GM18909 (cell line): ENCODE measurements around the gene EEPD1.

Experiments
- ATAC-seq: cut with Tn5 transposase; IDR thresholded peaks from one replicate; pipeline ENCODE4 v1.9.1; 2021; ENCODE audit warnings: mild to moderate bottlenecking; ENCODE audit not compliant: unreplicated experiment, poor library complexity

The EEPD1 gene

GRCh38 chr7:36154255-36155212, 1.5 kb downstream of the EEPD1 start:
- no peak for ATAC-seq

- no peak for ATAC-seq
These were observed 2.8 kb downstream of the EEPD1 start for GRCh38 chr7:36155811-36156361.

DNA sequence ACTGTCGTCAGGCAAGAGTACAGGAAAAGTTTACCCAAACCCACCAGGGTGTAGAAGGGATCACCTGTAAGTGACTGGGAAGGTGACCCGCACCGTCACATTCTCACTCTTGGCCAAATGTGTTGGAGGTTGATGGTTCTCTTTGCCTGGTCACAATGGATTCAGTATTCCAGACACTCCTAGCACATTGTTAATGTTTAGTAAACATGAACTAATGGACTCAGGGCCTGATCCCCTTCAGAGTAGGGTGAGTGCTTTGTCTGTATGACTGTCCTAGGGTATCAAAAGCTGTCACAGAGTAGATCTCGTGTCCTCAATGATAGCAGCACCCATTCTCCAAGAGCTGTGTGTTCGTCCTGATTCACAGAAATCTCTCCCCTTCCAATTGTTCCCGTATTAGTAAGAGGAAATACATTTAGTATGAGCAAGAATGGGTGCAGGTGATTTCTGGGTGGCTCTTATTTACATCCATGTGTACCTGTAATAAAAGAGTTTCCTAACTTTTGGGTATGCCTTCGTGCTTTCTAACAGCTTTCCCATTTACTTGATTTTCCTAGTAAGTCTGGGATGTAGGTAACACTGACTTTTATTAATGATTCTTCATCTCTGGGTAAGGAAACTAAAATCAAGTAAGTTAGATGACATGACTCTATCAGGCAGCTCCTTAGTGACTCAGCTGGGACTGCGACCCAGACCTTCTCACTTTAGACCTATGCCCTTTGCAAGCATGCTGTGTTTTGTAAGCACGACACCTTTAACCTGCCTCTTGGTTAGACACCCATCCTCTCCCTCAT, 4.7 kb downstream of the EEPD1 start:
- ATAC-seq, result no peak

DNA sequence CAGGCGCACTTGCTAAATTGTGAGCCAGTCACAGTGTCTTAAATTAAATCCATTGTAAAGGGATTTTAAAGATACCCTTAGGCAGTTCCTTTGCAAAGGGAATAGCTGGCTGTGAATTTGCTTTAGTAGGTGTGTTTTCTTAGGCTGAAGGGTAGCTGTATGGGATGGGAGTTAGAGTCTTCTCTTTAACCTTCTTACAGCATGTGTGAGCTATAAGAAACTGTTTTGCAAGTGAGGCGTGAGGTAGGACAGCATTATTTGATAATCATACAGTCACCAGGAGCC, 5.2 kb downstream of the EEPD1 start:
- no peak for ATAC-seq

GRCh38 chr7:36159618-36160017, 6.6 kb downstream of the EEPD1 start:
- no peak for ATAC-seq

DNA sequence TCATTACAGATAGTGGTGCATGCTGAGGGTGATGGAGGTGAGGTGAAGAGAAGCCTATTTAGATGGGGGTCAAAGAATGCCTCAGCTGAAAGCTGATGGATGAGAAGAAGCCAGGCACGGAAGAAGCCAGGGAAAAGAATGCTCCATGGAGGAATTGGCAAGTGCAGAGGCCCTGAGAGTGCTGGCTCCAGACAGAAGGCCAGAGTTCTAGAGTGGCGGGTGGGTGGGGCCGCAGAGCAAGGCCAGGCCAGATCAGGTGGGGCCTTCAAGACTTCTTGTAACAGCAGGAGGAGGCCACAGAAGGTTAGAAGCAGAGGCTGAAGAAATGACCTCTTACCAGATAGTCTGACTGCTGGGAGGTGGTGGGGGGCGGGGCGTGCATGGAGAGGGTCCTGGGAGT, 7.3 kb downstream of the EEPD1 start:
- no peak for ATAC-seq

DNA sequence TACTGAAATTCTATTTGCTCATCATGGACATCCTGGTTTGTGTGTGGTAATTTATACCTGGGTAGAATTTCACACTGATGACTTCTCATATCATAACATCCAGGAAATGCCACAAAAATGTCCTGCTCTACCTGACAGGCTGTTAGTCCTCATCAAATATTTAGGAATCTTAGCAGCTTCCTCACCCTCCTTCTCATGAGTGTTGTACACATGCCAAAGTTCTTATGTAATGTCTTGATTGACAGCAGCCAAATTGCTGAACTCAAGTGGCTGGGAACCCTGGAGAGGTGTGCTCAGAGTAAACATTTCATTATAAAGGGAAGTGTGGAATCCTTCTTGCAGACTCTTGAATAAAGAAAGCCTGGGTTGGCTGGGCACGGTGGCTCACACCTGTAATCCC, 8.9 kb downstream of the EEPD1 start:
- no peak for ATAC-seq

- ATAC-seq, result no peak
These were observed 12.0 kb downstream of the EEPD1 start for GRCh38 chr7:36165059-36165458.

- no peak for ATAC-seq
These were observed 12.7 kb downstream of the EEPD1 start for GRCh38 chr7:36165802-36166201.

GRCh38 chr7:36167403-36168050, 14.5 kb downstream of the EEPD1 start:
- no peak for ATAC-seq

DNA sequence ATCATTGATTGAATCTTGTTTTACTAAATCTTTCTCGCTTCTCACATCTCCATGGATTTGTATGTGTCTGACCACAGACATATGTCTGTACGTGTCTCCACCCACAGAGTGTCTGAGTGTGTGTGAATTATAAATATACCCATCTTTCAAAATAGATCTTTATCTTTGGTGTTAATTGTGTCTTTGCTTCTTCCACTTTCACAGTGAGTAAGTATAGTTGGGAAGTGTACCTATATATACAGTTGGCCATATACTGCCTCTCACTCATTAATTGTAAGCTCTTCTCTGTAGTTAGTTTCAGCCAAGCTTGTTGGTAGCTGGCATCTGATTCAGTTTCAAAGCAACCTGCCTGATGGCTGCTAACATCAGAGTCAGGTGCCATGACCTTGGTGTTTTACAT, 18.4 kb downstream of the EEPD1 start:
- no peak for ATAC-seq

GRCh38 chr7:36175886-36176285, 22.8 kb downstream of the EEPD1 start:
- no peak for ATAC-seq

GRCh38 chr7:36176697-36177096, 23.6 kb downstream of the EEPD1 start:
- ATAC-seq, result no peak

DNA sequence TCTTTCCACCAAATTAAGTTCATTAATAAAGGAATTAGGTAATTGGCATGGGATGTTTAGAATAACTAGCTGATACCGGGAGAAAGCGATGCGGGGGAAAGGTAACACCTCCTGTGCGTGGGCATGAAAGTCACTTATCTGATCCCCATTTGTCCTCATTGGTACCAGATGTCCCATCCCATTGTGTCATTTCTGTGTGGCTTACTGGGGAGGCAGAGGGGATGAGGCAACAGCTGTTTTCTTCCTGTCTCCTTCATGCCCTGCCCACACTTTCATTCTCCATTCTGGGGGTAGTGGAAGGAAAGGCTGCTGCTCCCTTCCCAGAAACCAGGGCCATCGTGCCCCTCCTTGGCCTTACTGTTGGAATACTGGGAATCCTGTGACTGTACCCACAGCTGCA, 27.1 kb downstream of the EEPD1 start:
- no peak for ATAC-seq

DNA sequence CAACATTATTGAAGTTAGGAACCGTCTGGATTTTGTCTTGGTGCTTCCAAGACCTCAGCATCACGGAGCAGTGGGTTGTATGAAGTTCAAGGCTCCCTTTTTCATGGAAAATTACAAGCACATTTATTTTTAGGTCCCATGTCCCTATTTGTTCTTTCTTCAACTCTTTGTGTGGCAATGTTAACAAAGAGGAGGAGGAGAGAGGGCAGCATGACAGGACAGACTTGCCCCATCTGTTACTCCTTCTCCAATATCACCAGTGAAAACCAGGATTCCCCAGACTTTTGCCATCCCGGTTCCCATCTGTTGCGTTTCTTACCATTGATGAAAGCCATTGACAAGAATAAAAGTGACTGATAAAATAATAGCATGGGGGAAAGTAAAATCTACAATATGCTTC, 28.6 kb downstream of the EEPD1 start:
- no peak for ATAC-seq

DNA sequence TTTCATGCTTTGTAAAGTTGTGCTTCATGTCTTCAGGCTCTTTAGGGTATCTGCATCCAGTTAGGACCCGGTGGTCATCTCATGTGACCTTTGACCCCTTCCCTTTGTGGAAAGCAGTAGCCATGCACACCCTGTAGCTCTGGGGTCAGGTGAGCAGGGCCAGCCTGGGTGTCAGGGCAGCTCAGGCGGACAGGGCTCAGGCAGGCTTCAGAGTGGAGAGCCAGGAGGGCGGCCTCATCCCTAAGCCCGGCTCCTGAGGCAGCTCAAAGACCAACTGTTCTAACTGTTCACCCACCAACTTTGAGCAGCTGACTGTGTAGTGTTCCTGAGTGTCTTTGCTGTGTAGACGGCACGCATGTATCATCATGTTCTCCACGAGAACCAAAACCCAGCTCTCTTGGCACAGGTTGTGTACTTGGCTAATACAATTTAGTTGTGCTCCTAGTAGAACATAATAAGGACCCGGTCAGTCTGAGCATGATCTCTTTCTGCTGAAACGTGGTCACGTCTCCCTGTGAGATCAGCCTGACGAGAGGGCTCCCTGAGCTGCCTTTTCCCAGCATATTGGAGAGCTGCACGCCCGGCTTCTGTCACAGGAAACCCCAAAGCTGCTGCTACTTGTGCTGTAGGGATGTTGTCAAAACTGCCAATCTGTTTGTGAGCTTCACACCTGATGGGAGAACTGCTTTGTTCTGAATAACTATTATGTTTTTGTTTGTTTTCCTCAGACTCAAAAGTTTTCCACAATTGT, 30.0 kb downstream of the EEPD1 start:
- ATAC-seq, result no peak

GRCh38 chr7:36185092-36185491, 32.0 kb downstream of the EEPD1 start:
- no peak for ATAC-seq

GRCh38 chr7:36185756-36186155, 32.7 kb downstream of the EEPD1 start:
- no peak for ATAC-seq

GRCh38 chr7:36186359-36187121, 33.5 kb downstream of the EEPD1 start:
- ATAC-seq, result no peak
